Muscle of back (tissue), 13 donors: ENCODE results near the gene PARP4. TPM values are rescaled to one million over a fixed set of nuclear protein-coding genes. Genes with fewer than 3 reads are reported as not detected.
"Not testable (repeated sequence)": the region's sequence is repeated elsewhere in the genome, so short reads cannot be mapped to it uniquely, and the experiment has no call there.

Source experiments
- DNase-seq, 3 donors: peaks; one replicate each; pipeline versions ENCODE4 v3.0.0 to v3.0.0-alpha.2; 2013
- long read RNA-seq, 9 donors: transcript quantifications; one replicate each; lab custom pipeline, GENCODE V29; 2026
- polyA plus RNA-seq, 10 donors: library from polyadenylated mRNA; unstranded; fragments of 120-200 nt; gene quantifications; one replicate each; pipeline ENCODE4 v1.2.1, GENCODE V29; 2013; ENCODE audit not compliant: insufficient read length in 10 of 10

PARP4 gene
- 10 to 100 TPM; 24.7 to 30.3 (median 27.8) TPM for polyA plus RNA-seq
- long read RNA-seq, donor 1, result 0 reads
- long read RNA-seq, donor 2, result 0 reads
- long read RNA-seq, donor 3, result 0 reads
- long read RNA-seq, donor 4, result 0 reads
- long read RNA-seq, donor 5, partial matches to known transcripts, result 6 of 7 reads
- long read RNA-seq, donor 5, other reads (novel, unspliced or antisense), result 0 of 7 reads
- long read RNA-seq, donor 6, full-length matches to known transcripts, result 1 of 6 reads
- long read RNA-seq, donor 6, partial matches to known transcripts, result 5 of 6 reads
- long read RNA-seq, donor 6, other reads (novel, unspliced or antisense), result 0 of 6 reads
- long read RNA-seq, donor 7, full-length matches to known transcripts, result 1 of 1 reads
- long read RNA-seq, donor 7, partial matches to known transcripts, result 0 of 1 reads
- long read RNA-seq, donor 7, other reads (novel, unspliced or antisense), result 0 of 1 reads
- long read RNA-seq, donor 8, result 0 reads
- long read RNA-seq, donor 9, result 0 reads

DNA sequence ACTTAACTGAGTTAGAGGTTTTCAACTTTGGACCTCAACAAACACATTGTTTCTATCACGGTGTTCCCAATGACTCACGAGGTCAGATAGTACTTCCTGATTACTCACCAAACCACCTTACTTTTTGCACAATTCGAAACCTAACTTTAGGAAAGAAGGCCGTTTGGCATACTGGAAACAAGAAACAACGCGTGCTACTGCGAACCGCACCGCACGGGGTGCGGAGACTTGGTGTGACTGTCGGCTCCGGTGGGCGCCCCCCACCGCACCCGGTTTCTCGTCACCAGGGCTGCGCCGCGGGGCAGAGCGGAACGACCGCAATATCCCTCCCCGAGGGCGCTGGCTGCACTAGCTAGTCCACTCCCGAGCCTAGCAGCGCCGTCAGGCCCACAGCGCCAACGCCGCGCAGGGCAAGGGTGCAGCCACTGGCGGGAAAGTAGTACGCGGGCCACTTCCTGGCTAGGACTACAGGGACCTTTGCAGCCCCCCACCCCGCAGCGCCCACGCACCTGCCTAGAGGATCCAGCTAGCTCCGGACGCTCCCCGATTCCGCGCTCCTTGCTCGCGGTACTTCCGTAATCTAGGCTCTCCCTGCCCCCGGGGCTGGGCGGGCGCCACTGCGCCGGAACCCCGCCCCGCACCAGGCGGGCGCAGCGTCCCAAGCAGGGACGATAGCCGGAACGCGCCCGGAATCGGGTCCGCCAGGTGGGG lies at the start of gene PARP4:
Gene PARP4 (minus strand): TSS at position 582 of the 711 bp plus-strand sequence. CDS start 9,002 bp downstream, outside the sequence.
- peak; percentile 80 to 96 (median 89) for DNase-seq

GRCh38 chr13:24560579-24561187 lies 48.1 kb upstream of the PARP4 start:
- not testable (repeated sequence) for DNase-seq

- DNase-seq, result not testable (repeated sequence)
Measured at GRCh38 chr13:24559431-24560218, 47.0 kb upstream of the PARP4 start.

DNA sequence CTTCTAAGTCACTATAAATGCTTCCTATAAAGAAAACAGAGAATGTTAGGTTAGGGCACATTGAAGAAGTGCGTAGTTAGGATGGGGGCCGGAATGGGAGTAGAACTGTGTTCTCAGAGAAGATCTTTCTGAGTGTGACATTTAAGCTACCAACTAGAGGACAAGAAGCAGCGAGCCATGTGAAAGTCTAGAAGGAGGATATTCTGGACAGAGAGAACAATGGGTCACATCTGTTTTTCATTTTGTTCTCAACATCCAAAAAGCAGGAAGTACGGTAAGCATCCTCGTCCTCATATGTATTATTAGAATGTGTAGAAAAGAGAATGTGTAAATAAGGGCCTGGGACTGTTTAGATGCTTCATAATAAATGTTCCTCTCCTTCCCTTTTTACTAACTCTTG lies 44.5 kb upstream of the PARP4 start:
- peak; percentile 14 to 71 (median 36) for DNase-seq

DNA sequence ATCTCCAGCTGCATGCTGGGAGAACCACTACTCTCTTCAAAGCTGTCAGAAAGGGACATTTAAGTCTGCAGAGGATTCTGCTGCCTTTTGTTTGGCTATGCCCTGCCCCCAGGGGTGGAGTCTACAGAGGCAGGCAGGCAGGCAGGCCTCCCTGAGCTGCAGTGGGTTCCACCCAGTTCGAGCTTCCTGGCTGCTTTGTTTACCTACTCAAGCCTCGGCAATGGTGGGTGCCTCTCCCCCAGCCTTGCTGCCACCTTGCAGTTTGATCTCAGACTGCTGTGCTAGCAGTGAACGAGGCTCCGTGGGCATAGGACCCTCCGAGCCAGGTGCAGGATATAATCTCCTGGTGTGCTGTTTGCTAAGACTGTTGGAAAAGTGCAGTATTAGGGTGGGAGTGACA lies 41.3 kb upstream of the PARP4 start:
- not testable (repeated sequence) for DNase-seq

DNA sequence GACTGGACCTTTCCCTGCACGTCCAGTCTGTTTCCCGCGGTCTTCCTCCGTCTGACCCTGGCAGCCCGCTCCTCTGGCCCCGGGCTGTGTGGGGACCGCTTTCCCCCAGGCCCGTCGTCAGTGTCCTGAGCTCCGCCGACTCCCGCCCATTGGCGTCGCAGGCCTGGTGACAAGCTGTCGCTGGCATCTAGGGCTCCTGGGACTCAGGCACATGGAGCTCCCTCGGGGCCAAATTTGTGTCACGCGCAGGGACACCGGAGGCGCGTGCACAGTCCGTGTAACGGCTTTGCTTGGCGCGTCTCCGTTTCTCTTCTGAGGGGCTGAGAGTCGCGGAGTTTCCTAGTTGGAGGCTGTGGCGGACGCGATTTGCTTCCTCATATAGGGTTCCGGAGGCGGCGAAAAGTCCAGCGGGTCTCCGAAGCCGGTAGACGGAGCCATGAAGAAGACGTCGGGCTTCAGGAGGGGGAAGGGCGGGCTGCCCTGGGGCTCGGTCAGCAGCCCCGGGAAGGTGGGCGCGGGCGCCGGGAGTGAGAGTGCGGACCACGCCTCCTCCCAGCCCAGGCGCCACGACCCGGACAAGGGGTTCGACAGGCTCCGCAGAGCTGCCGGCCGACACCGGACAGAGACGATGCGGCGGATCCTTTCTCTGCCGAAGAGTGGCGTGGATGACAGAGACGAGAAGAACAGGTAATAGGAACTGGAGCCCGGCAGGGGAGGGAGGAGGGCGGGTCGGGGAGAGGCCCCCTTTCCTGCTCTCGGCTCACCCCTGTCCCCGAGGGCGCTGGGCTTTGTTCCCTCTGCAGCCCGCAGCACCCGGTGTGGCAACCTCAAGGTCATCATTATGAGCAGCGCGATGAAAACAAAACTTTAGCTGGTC lies 29.1 kb upstream of the PARP4 start:
- peak; percentile 4 to 74 (median 32) for DNase-seq

DNA sequence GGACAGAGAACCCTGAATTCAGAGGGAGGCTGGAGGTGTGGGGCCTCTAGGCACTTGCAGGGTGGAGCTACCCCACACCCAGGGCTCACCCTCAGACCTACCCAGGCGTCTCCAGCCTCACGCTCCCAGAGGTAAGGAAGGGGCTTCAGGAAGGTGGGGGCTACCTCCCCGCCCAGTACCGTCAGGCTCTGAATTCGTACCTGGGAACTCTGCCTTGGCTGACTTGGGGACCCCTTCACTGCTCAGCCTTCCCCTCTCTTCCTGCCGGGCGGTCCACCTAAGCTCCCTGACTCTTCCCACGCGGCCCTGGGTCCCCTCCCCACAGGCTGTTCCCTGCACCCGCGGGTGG lies 28.5 kb upstream of the PARP4 start:
- DNase-seq, result no peak

DNA sequence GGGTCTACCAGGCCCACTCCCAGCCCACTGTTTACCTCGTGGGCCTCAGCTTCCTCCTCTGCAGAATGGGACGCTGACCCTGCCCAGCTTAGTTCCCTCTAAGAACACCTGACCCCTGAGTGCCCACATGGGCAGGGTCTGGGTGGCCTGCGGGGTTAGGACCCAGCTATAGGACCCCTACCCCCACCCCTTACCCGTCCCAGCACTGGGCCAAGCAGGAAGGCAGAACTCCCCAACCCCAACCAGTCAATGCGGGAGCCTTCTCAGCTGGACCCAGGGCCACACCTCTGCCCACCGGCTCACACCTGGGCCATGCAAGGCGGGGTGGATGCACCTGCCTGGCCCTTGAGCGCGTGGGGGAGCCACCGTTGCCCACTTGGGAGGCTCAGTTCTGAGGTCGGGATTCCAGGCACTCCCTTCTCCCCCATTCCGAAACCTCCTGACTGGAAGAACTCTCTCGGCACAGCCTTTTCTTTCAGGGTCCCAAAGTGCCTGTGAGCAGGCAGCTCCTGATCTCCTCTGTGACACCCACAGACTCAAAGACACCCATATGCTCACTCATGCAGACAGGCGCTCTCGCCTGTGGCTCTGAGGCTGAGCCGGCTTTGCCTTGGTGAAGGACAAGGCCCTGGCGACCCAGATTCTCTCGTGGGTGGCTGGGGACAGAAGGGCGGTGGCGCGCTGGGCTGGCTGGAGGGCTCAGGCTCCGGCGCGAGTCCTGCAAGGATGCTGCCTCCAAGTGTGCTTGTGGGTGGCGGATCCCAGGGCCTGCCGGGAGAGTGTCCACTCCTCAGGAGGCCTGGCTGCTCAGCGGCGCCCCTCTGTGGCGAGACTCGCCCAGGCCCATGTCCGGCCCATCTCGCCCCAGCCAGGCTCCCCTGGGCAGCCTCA lies 27.9 kb upstream of the PARP4 start:
- peak in 2 of 3 donors; percentile 10 to 45 for DNase-seq

DNA sequence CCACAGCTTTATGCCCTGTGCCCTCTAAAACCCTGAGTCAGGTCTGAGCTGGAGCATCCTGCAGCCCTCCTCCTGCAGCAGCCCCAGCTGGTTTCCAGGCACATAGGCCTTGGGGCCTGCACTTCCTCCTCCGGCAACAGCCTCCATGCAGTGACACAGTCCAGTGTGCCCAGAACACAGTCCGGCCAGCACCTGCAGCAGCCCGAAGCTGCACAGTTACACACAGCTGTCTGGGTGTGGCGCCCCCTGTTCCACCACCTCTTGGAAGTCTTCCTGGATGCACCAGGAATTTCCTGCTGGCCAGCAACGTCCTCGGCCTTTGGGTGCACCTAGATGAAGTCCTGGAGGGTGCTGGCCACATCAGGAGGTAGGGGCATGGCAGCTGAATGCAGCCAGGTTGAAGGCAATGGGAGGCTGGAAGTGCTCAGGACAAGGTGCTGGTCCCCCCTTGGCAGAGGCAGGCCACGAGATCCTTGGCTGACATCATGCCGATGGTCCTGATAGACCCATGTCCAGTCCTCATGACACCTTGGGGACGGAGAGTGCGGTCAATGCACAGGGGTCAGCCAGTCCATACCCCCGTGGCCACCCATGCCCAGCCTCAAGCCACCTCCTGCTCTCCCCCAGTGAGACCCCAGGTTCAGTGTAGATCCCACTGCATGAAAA lies 27.1 kb upstream of the PARP4 start:
- DNase-seq, result no peak

DNA sequence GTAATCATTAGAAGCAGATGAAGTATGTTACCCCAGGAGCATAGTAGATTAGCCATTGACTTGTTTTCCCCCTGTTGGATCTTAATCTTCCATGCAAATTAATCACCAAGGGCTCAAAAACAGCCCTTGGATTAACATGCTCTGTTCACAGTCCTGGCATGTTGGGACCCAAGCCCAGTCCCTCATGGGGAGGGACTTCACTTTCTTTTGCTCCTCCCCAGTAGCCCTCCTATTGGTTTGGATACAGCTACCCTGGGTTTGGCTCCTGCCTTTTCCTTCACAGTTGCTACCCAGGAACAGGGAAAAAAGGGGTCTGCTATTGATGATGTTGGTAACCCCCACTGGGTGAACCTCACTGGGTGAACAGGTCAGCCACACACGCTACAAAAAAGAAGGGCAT lies 16.9 kb upstream of the PARP4 start:
- DNase-seq, result no peak

DNA sequence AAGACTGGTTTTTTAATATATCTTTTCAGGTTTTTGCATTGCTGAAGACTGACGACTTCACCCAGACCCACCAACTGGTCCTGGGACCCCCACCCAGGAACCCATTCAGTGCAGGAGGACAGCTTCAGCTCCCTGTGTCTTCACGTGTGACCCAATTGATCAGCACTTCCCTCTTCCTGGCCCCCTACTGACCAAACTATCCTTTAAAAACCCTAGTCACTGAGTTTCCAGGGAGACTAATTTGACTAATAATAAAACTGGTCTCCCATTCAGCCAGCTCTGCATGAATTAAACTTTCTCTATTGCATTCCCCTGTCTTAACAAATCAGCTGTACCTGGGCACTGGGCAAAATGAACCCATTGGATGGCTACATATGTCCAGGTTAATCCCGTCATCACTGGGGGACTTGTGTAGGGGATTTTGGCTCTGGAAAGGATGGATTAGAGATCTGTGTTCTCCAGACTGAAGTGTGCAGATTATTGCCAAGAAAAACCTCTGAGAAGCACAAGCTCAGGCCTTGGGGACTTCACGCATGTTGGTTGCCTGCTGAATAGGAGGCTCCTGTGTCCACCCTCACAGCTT lies 16.3 kb upstream of the PARP4 start:
- no peak for DNase-seq

GRCh38 chr13:24527266-24527775 lies 14.7 kb upstream of the PARP4 start:
- no peak for DNase-seq

GRCh38 chr13:24520733-24521132 lies 8.2 kb upstream of the PARP4 start:
- DNase-seq, result no peak

DNA sequence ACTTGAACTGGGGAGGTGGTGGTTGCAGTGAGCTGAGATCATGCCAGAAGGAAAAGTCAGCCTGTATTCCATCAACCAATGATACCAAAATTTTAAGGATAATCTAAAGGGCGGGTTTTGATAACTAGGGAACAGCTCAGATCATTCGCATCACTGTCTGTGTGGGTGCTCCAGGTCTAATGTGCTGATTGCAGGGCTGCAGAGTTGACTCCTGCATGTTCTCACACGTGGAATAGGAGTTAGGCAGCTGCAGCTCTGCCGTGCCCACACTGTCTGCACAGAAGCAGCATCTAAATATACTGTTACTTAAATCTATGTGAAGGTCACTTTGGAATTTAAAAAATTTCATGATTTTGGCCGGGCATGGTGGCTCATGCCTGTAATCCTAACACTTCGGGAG lies 4.3 kb upstream of the PARP4 start:
- DNase-seq, result no peak

- DNase-seq, result no peak
Measured at GRCh38 chr13:24512908-24513213, 283 bp upstream of the PARP4 start.

- no peak for DNase-seq
Measured at GRCh38 chr13:24511816-24512196, 772 bp downstream of the PARP4 start.

DNA sequence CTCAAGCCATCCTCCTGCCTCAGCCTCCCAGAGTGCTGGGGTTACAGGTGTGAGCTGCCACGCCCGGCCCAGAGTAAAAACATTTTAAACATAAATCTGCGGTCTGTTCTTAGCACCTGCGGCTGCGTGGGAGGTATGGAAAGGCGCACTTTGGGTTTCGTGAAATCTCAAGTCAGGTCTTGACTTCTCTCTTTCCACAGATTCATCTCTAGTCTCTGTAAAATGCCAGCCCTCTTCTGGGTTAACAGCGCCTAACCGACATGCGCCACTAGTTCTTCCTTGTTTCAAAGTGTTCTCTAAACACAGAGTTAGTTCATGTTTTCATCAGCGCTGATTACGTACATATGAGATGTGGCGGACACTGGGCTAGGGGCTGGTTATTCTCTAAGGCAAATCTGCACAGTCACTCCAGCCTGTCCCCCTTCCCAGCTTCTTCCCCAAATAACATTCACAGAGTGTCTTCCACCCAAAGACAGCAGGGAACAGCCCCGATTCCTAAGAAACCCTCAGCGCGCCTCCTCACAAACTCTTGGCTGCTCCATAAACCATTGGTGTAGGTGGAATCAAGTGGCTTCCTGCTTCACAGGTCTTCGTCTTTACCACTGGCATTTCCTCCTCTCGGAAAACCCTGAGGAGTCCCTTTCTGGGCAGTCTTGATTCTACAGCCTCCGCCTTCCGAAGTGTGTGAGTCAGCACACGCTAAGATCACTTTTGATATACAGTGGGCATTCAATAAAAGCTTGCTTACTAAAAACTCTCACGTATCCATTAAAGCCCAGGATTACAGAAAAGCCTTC lies 1.4 kb downstream of the PARP4 start:
- DNase-seq, result peak; percentile 16 to 64 (median 49)
